DND-41 (cell line): Measurements from ENCODE around the gene NKAIN2.
"Not testable (repeated sequence)": the region's sequence is repeated elsewhere in the genome, so short reads cannot be mapped to it uniquely, and the experiment has no call there.

Source experiments
- ATAC-seq: fragments of 200-7000 bp; cut with Tn5 transposase; 3 replicates; pipeline ENCODE4 v1.9.1; 2021; ENCODE audit warnings: low read depth; ENCODE audit not compliant: insufficient read depth
- DNase-seq: peaks from one replicate; pipeline ENCODE4 v3.0.0-alpha.2; 2020
- H2AFZ ChIP-seq: 2 replicates; pipeline ENCODE4 v1.6.0; 2012; ENCODE audit warnings: low read depth, low read length
- H3K27ac ChIP-seq: 2 replicates; pipeline ENCODE4 v1.5.1; 2012; ENCODE audit warnings: low read length, inconsistent platforms
- H3K27me3 ChIP-seq: fragments of 200-600 bp; sonication (generic); 2 replicates; pipeline ENCODE4 v1.6.0; 2012; ENCODE audit warnings: low read length, mild to moderate bottlenecking, inconsistent platforms; ENCODE audit not compliant: insufficient read depth, poor library complexity
- H3K36me3 ChIP-seq: 2 replicates; pipeline ENCODE4 v1.5.1; 2012; ENCODE audit warnings: low read length, inconsistent platforms; ENCODE audit not compliant: insufficient read depth
- H3K4me1 ChIP-seq: 2 replicates; pipeline ENCODE4 v1.5.1; 2012; ENCODE audit warnings: mild to moderate bottlenecking, low read length; ENCODE audit not compliant: insufficient read depth
- H3K4me2 ChIP-seq: 2 replicates; pipeline ENCODE4 v1.6.0; 2012; ENCODE audit warnings: mild to moderate bottlenecking, moderate library complexity, low read length, inconsistent platforms; ENCODE audit not compliant: insufficient read depth
- H3K4me3 ChIP-seq, 2 experiments: fragments of 200-600 bp in 1 of 2; shearing (Covaris generic) in 1 of 2; 2 replicates each; pipeline ENCODE4 v1.5.1; 2012 to 2016; ENCODE audit warnings: inconsistent platforms in 2 of 2, low read length in 2 of 2, mild to moderate bottlenecking in 2 of 2, low read depth in 1 of 2, moderate library complexity in 1 of 2
- H3K79me2 ChIP-seq: 2 replicates; pipeline ENCODE4 v1.6.0; 2012; ENCODE audit warnings: low read length, inconsistent platforms; ENCODE audit not compliant: insufficient read depth
- H3K9ac ChIP-seq: 2 replicates; pipeline ENCODE4 v1.6.0; 2012; ENCODE audit warnings: low read depth, mild to moderate bottlenecking, inconsistent platforms, low read length, moderate library complexity
- H3K9me3 ChIP-seq: 2 replicates; pipeline ENCODE4 v1.5.1; 2012; ENCODE audit warnings: low read length, moderate library complexity, mild to moderate bottlenecking, inconsistent platforms; ENCODE audit not compliant: insufficient read depth, severe bottlenecking
- H4K20me1 ChIP-seq: 2 replicates; pipeline ENCODE4 v1.6.0; 2012; ENCODE audit warnings: low read length; ENCODE audit not compliant: insufficient read depth
- CTCF ChIP-seq: IDR thresholded peaks from 2 replicates; pipeline ENCODE4 v1.5.1; 2012; ENCODE audit warnings: borderline replicate concordance, low read length, moderate library complexity, mild to moderate bottlenecking; ENCODE audit not compliant: poor library complexity, severe bottlenecking; ENCODE audit errors: extremely low read depth
- EZH2 ChIP-seq: IDR thresholded peaks from 3 replicates; pipeline ENCODE4 v1.6.1; 2012; ENCODE audit warnings: borderline replicate concordance, low read depth, mild to moderate bottlenecking, moderate library complexity, low read length, inconsistent platforms; ENCODE audit not compliant: severe bottlenecking

Gene NKAIN2

GRCh38 chr6:124557873-124558272 is 754.2 kb downstream of the NKAIN2 start:
- no peaks in the 10 kb centered on the region for H3K9me3 ChIP-seq
- no peak for TF ChIP-seq EZH2
- no peak for TF ChIP-seq CTCF
- DNase-seq (no peak), ATAC-seq (no peak)
- no peak overlapping the region for H3K4me2 ChIP-seq
- H3K27me3 ChIP-seq = no peaks in the 10 kb centered on the region
- no peak overlapping the region for H3K4me3 ChIP-seq
- H3K27ac ChIP-seq = no peak overlapping the region
- no peak overlapping the region for H3K9ac ChIP-seq
- no peaks in the 10 kb centered on the region for H3K4me1 ChIP-seq
- H2AFZ ChIP-seq = no peak overlapping the region
- no peaks in the 10 kb centered on the region for H4K20me1 ChIP-seq
- no peaks in the 10 kb centered on the region for H3K36me3 ChIP-seq
- H3K79me2 ChIP-seq = no peaks in the 10 kb centered on the region

- H3K9ac ChIP-seq, H3K36me3 ChIP-seq, H3K27me3 ChIP-seq, H3K79me2 ChIP-seq, H3K9me3 ChIP-seq, H3K4me2 ChIP-seq, H3K4me3 ChIP-seq, ATAC-seq, H2AFZ ChIP-seq, H3K4me1 ChIP-seq, DNase-seq, H4K20me1 ChIP-seq, H3K27ac ChIP-seq: not testable (repeated sequence)
Measured at GRCh38 chr6:124560078-124560477, 756.4 kb downstream of the NKAIN2 start.

GRCh38 chr6:124560873-124561567 is 757.4 kb downstream of the NKAIN2 start:
- Histone ChIP-seq H3K9ac (no peak overlapping the region), H3K4me3 (no peak overlapping the region), H3K27ac (no peak overlapping the region), H3K4me2 (no peak overlapping the region), H3K27me3 (no peaks in the 10 kb centered on the region), H3K4me1 (no peaks in the 10 kb centered on the region), H3K79me2 (no peaks in the 10 kb centered on the region), H3K9me3 (no peaks in the 10 kb centered on the region), H3K36me3 (no peaks in the 10 kb centered on the region), H2AFZ (no peak overlapping the region), H4K20me1 (no peaks in the 10 kb centered on the region)
- TF ChIP-seq EZH2 = no peak
- no peak for TF ChIP-seq CTCF
- no peak for ATAC-seq
- DNase-seq = no peak

- Histone ChIP-seq H3K4me3 (no peak overlapping the region), H3K9ac (no peak overlapping the region), H3K36me3 (no peaks in the 10 kb centered on the region), H3K27me3 (no peaks in the 10 kb centered on the region), H3K79me2 (no peaks in the 10 kb centered on the region), H2AFZ (no peak overlapping the region), H3K4me2 (no peak overlapping the region), H3K27ac (no peak overlapping the region), H3K9me3 (no peaks in the 10 kb centered on the region), H3K4me1 (no peaks in the 10 kb centered on the region), H4K20me1 (no peaks in the 10 kb centered on the region)
- DNase-seq = no peak
- TF ChIP-seq CTCF (no peak), EZH2 (no peak)
- ATAC-seq = no peak
Measured at GRCh38 chr6:124561635-124562130, 758.0 kb downstream of the NKAIN2 start.

- H2AFZ ChIP-seq, H3K36me3 ChIP-seq, H3K9ac ChIP-seq, H3K79me2 ChIP-seq, H3K4me3 ChIP-seq, H3K4me2 ChIP-seq, H3K4me1 ChIP-seq, ATAC-seq, H3K27me3 ChIP-seq, H3K27ac ChIP-seq, H4K20me1 ChIP-seq, DNase-seq, H3K9me3 ChIP-seq: not testable (repeated sequence)
Measured at GRCh38 chr6:124564125-124564524, 760.5 kb downstream of the NKAIN2 start.
